ENCODE measurements around the gene KCNQ1. TPM values are rescaled to one million over a fixed set of nuclear protein-coding genes. Genes with fewer than 3 reads are reported as not detected.
A peak's percentile ranks its signal among the peaks of the same experiment; 100 is the strongest.

Gene KCNQ1
- total and polyA plus RNA-seq, 2 of the 13 experiments (the other 11 are each of a cell fraction or from before 2014, with no cell fraction given) = 0.02 to 0.08 TPM

DNA sequence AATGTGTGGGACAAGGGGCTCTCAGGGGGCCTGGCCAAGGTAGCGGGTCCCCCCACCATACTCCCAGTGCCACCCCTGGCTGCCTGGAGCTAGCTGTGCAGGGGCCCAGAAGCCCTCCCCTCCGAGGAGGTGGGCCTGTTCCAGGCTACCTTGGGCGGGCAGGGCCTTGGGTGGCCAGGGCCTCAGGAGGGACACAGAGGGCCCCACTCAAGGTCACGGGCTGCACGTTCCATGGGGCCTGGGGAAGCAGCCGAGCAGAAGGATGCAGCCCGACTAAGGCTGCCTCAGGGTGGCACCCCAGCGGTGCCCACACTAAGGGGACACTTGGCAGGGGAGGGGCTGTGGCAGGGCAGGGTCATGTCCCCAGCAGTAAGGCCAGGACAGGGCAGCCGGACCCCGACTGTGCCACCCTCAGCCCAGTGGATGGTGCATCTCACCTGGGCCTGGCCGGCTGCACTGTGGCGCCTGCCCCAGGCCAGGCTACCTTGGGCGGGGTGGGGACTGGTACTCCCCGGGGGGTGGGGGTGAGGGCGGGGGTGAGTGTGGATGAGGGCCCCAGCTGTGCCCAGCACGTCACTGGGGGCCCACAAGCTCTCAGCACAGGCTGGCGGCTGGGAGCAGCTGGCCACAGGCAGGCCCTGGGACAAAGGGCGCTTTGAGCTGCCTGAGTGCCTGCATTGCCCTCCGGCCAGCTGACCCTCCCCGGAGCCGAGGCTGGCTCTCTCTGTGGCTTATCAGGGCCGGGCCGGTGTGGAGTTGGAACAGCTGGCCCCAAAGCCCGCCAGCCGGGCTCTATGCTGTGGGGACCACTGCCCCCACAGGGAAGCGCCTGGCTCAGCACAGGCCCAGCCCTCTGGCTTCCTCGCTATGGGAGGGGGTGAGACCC is 117.1 kb downstream of the KCNQ1 start (continued):
- TF ChIP-seq, protein P1, sequence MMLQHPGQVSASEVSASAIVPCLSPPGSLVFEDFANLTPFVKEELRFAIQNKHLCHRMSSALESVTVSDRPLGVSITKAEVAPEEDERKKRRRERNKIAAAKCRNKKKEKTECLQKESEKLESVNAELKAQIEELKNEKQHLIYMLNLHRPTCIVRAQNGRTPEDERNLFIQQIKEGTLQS (CRISPR knock-in tag; IDR thresholded peaks at IDR 0.05) = 0 out of 2 replicates have a peak, but pooled peaks have one; percentile 20
- TF ChIP-seq SMC3 (IDR thresholded peaks at IDR 0.05; ENCODE audit: low read length) (no peak), PCBP1 (IDR thresholded peaks at IDR 0.05; ENCODE audit: borderline replicate concordance, low read depth, low read length) (no peak), FOXP1 (IDR thresholded peaks at IDR 0.05) (no peak), FOXP1 (CRISPR knock-in tag; IDR thresholded peaks at IDR 0.05) (no peak), ZMYM3 (CRISPR knock-in tag; IDR thresholded peaks at IDR 0.05) (no peak; the same call in 1 of the 2 replicates), FIP1L1 (IDR thresholded peaks at IDR 0.05; ENCODE audit: borderline replicate concordance, insufficient read depth, low read depth, low read length) (peak; percentile 27; the same call in 1 of the 2 replicates), RELA (CRISPR knock-in tag; IDR thresholded peaks at IDR 0.05) (no peak; the same call in 1 of the 2 replicates), ZNF354B (CRISPR knock-in tag; IDR thresholded peaks at IDR 0.05) (no peak), SP2 (CRISPR knock-in tag; IDR thresholded peaks at IDR 0.05) (0 out of 2 replicates have a peak, but pooled peaks have one; percentile 31), MTF1 (CRISPR knock-in tag; IDR thresholded peaks at IDR 0.05) (no peak), HHEX (CRISPR knock-in tag; IDR thresholded peaks at IDR 0.05) (no peak), NR2F1 (CRISPR knock-in tag; IDR thresholded peaks at IDR 0.05) (no peak), KDM5B (CRISPR knock-in tag; IDR thresholded peaks at IDR 0.05; ENCODE audit: borderline replicate concordance) (no peak; the same call in 1 of the 2 replicates), NAIF1 (CRISPR knock-in tag; IDR thresholded peaks at IDR 0.05; ENCODE audit: borderline replicate concordance) (no peak), ZNF558 (CRISPR knock-in tag; IDR thresholded peaks at IDR 0.05; ENCODE audit: borderline replicate concordance) (no peak; the same call in 1 of the 2 replicates), ZNF598 (CRISPR knock-in tag; IDR thresholded peaks at IDR 0.05; ENCODE audit: borderline replicate concordance) (no peak)
- TF ChIP-seq, protein P2, sequence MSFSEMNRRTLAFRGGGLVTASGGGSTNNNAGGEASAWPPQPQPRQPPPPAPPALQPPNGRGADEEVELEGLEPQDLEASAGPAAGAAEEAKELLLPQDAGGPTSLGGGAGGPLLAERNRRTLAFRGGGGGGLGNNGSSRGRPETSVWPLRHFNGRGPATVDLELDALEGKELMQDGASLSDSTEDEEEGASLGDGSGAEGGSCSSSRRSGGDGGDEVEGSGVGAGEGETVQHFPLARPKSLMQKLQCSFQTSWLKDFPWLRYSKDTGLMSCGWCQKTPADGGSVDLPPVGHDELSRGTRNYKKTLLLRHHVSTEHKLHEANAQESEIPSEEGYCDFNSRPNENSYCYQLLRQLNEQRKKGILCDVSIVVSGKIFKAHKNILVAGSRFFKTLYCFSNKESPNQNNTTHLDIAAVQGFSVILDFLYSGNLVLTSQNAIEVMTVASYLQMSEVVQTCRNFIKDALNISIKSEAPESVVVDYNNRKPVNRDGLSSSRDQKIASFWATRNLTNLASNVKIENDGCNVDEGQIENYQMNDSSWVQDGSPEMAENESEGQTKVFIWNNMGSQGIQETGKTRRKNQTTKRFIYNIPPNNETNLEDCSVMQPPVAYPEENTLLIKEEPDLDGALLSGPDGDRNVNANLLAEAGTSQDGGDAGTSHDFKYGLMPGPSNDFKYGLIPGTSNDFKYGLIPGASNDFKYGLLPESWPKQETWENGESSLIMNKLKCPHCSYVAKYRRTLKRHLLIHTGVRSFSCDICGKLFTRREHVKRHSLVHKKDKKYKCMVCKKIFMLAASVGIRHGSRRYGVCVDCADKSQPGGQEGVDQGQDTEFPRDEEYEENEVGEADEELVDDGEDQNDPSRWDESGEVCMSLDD (CRISPR knock-in tag; IDR thresholded peaks at IDR 0.05; ENCODE audit: borderline replicate concordance) = peak; percentile 26; the same call in 1 of the 2 replicates
- TF ChIP-seq, protein P3, sequence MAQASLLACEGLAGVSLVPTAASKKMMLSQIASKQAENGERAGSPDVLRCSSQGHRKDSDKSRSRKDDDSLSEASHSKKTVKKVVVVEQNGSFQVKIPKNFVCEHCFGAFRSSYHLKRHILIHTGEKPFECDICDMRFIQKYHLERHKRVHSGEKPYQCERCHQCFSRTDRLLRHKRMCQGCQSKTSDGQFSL (CRISPR knock-in tag; IDR thresholded peaks at IDR 0.05) = no peak
- TF ChIP-seq, protein P4, sequence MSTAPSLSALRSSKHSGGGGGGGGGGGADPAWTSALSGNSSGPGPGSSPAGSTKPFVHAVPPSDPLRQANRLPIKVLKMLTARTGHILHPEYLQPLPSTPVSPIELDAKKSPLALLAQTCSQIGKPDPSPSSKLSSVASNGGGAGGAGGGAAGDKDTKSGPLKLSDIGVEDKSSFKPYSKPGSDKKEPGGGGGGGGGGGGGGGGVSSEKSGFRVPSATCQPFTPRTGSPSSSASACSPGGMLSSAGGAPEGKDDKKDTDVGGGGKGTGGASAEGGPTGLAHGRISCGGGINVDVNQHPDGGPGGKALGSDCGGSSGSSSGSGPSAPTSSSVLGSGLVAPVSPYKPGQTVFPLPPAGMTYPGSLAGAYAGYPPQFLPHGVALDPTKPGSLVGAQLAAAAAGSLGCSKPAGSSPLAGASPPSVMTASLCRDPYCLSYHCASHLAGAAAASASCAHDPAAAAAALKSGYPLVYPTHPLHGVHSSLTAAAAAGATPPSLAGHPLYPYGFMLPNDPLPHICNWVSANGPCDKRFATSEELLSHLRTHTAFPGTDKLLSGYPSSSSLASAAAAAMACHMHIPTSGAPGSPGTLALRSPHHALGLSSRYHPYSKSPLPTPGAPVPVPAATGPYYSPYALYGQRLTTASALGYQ (CRISPR knock-in tag; IDR thresholded peaks at IDR 0.05) = no peak; the same call in 1 of the 2 replicates
- TF ChIP-seq, protein P5, sequence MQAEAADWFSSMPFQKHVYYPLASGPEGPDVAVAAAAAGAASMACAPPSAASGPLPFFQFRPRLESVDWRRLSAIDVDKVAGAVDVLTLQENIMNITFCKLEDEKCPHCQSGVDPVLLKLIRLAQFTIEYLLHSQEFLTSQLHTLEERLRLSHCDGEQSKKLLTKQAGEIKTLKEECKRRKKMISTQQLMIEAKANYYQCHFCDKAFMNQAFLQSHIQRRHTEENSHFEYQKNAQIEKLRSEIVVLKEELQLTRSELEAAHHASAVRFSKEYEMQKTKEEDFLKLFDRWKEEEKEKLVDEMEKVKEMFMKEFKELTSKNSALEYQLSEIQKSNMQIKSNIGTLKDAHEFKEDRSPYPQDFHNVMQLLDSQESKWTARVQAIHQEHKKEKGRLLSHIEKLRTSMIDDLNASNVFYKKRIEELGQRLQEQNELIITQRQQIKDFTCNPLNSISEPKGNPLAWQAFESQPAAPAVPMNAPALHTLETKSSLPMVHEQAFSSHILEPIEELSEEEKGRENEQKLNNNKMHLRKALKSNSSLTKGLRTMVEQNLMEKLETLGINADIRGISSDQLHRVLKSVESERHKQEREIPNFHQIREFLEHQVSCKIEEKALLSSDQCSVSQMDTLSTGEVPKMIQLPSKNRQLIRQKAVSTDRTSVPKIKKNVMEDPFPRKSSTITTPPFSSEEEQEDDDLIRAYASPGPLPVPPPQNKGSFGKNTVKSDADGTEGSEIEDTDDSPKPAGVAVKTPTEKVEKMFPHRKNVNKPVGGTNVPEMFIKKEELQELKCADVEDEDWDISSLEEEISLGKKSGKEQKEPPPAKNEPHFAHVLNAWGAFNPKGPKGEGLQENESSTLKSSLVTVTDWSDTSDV (CRISPR knock-in tag; IDR thresholded peaks at IDR 0.05) = no peak

Measured in HepG2 (cell line).